ENCODE data around the gene ST6GALNAC3. TPM values are rescaled to one million over a fixed set of nuclear protein-coding genes. Genes with fewer than 3 reads are reported as not detected.

The ST6GALNAC3 gene
- total RNA-seq, 1 experiment from 2014 or later: 1.9 TPM

GRCh38 chr1:76501586-76502219, 427.2 kb downstream of the ST6GALNAC3 start:
- DNase-seq (ENCODE audit: low spot score): no peak

GRCh38 chr1:76503100-76503499, 428.6 kb downstream of the ST6GALNAC3 start:
- DNase-seq (ENCODE audit: low spot score): no peak

- DNase-seq (ENCODE audit: low spot score): no peak
Measured at GRCh38 chr1:76503736-76504135, 429.2 kb downstream of the ST6GALNAC3 start.

- DNase-seq (ENCODE audit: low spot score): no peak
Measured at GRCh38 chr1:76507376-76507775, 432.8 kb downstream of the ST6GALNAC3 start.

GRCh38 chr1:76508871-76509270, 434.3 kb downstream of the ST6GALNAC3 start:
- no peak for DNase-seq (ENCODE audit: low spot score)

- no peak for DNase-seq (ENCODE audit: low spot score)
Measured at GRCh38 chr1:76510672-76511557, 436.4 kb downstream of the ST6GALNAC3 start.

- DNase-seq (ENCODE audit: low spot score): no peak
Measured at GRCh38 chr1:76511558-76512179, 437.1 kb downstream of the ST6GALNAC3 start.

GRCh38 chr1:76530953-76531352, 456.4 kb downstream of the ST6GALNAC3 start:
- no peak for DNase-seq (ENCODE audit: low spot score)

GRCh38 chr1:76541618-76542017, 467.1 kb downstream of the ST6GALNAC3 start:
- no peak for DNase-seq (ENCODE audit: low spot score)

GRCh38 chr1:76542359-76542758, 467.8 kb downstream of the ST6GALNAC3 start:
- DNase-seq (ENCODE audit: low spot score): no peak

GRCh38 chr1:76543495-76543894, 468.9 kb downstream of the ST6GALNAC3 start:
- no peak for DNase-seq (ENCODE audit: low spot score)

- DNase-seq (ENCODE audit: low spot score): no peak
Measured at GRCh38 chr1:76546354-76546933, 471.9 kb downstream of the ST6GALNAC3 start.

- no peak for DNase-seq (ENCODE audit: low spot score)
Measured at GRCh38 chr1:76547916-76548315, 473.4 kb downstream of the ST6GALNAC3 start.

GRCh38 chr1:76548513-76549100, 474.1 kb downstream of the ST6GALNAC3 start:
- no peak for DNase-seq (ENCODE audit: low spot score)

- no peak for DNase-seq (ENCODE audit: low spot score)
Measured at GRCh38 chr1:76554283-76554682, 479.7 kb downstream of the ST6GALNAC3 start.

GRCh38 chr1:76562292-76562691, 487.7 kb downstream of the ST6GALNAC3 start:
- no peak for DNase-seq (ENCODE audit: low spot score)

- no peak for DNase-seq (ENCODE audit: low spot score)
Measured at GRCh38 chr1:76568573-76569238, 494.2 kb downstream of the ST6GALNAC3 start.

GRCh38 chr1:76571248-76571647, 496.7 kb downstream of the ST6GALNAC3 start:
- DNase-seq (ENCODE audit: low spot score): no peak

GRCh38 chr1:76572229-76572628, 497.7 kb downstream of the ST6GALNAC3 start:
- DNase-seq (ENCODE audit: low spot score): no peak

GRCh38 chr1:76576876-76577524, 502.5 kb downstream of the ST6GALNAC3 start:
- no peak for DNase-seq (ENCODE audit: low spot score)

Data from A172 (cell line).